GM12878 (cell line): Measurements from ENCODE around the gene MAFF. TPM values are rescaled to one million over a fixed set of nuclear protein-coding genes. Genes with fewer than 3 reads are reported as not detected.
"Not testable (repeated sequence)": the region's sequence is repeated elsewhere in the genome, so short reads cannot be mapped to it uniquely, and the experiment has no call there.

ENCODE experiments used
- ATAC-seq: fragments of 200-7000 bp; cut with Tn5 transposase; 3 replicates; pipeline ENCODE4 v1.9.1; 2020; ENCODE audit warnings: mild to moderate bottlenecking, moderate library complexity
- BruUV-seq: library from RNA; stranded (reverse); fragments of 400-500 nt; replicated peaks from 2 replicates; lab custom pipeline; 2021; lab: Mats Ljungman, UMichigan
- CTCF ChIA-PET: fragments of 300-600 bp; sonication (Branson Sonifier 250); formaldehyde crosslinking; extraction: SDS; loops from one replicate; lab custom pipeline; 2021; ENCODE audit warnings: inconsistent platforms; lab: Yijun Ruan, JAX
- POLR2A ChIA-PET: fragments of 350-600 bp; formaldehyde crosslinking; extraction: SDS; loops from one replicate; lab custom pipeline; 2021; ENCODE audit warnings: inconsistent platforms; lab: Charles Lee
- RAD21 ChIA-PET: fragments of 300-600 bp; sonication (Branson Sonifier 250); formaldehyde crosslinking; loops from one replicate; lab custom pipeline; 2023; ENCODE audit warnings: antibody characterized with exemption; ENCODE audit not compliant: unreplicated experiment; lab: Charles Lee
- SMC1A ChIA-PET: fragments of 300-600 bp; sonication (Branson Sonifier 250); formaldehyde crosslinking; loops from one replicate; lab custom pipeline; 2023; ENCODE audit not compliant: unreplicated experiment, uncharacterized antibody; lab: Charles Lee
- DNase-seq: peaks from one replicate; pipeline ENCODE4 v3.0.0-alpha.2; 2011; ENCODE audit warnings: low read depth, low spot score
- FAIRE-seq: peaks from 3 replicates; lab custom pipeline; 2011; peaks lifted over from hg19 to GRCh38; lab: Jason Lieb, UNC
- H2AFZ ChIP-seq: 2 replicates; pipeline ENCODE4 v1.6.0; 2011; ENCODE audit warnings: low read depth, low read length, control low read depth; ENCODE audit not compliant: control insufficient read depth
- H3K27ac ChIP-seq: 2 replicates; pipeline ENCODE4 v1.5.1; 2011; ENCODE audit warnings: control low read depth; ENCODE audit not compliant: control insufficient read depth, insufficient read depth
- H3K27me3 ChIP-seq, 2 experiments: replicated peaks in 1 of 2; 2 replicates each; pipeline versions ENCODE4 v1.6.0 to v1.6.1; 2011; ENCODE audit warnings: low read length in 1 of 2; ENCODE audit not compliant: control insufficient read depth in 2 of 2, insufficient read depth in 2 of 2
- H3K36me3 ChIP-seq, 2 experiments: 2 replicates each; pipeline ENCODE4 v1.5.1; 2011; ENCODE audit warnings: low read length in 1 of 2; ENCODE audit not compliant: control insufficient read depth in 2 of 2, insufficient read depth in 2 of 2
- H3K4me1 ChIP-seq: 2 replicates; pipeline ENCODE4 v1.6.1; 2011; ENCODE audit warnings: mild to moderate bottlenecking, low read length, moderate library complexity, mixed read lengths; ENCODE audit not compliant: control insufficient read depth, insufficient read depth
- H3K4me2 ChIP-seq: 2 replicates; pipeline ENCODE4 v1.6.0; 2011; ENCODE audit warnings: control low read depth; ENCODE audit not compliant: control insufficient read depth, insufficient read depth
- H3K4me3 ChIP-seq: fragments of 200-600 bp; sonication (generic); 2 replicates; pipeline ENCODE4 v1.5.1; 2016
- H3K79me2 ChIP-seq: 2 replicates; pipeline ENCODE4 v1.6.0; 2011; ENCODE audit warnings: low read length; ENCODE audit not compliant: control insufficient read depth, insufficient read depth
- H3K9ac ChIP-seq: 2 replicates; pipeline ENCODE4 v1.8.0; 2011; ENCODE audit warnings: low read length, control low read depth, mixed read lengths; ENCODE audit not compliant: control insufficient read depth, insufficient read depth
- H3K9me3 ChIP-seq: replicated peaks from 3 replicates; pipeline ENCODE4 v1.5.1; 2011; ENCODE audit warnings: mild to moderate bottlenecking, low read length; ENCODE audit not compliant: control insufficient read depth, insufficient read depth
- H4K20me1 ChIP-seq: 2 replicates; pipeline ENCODE4 v1.6.0; 2011; ENCODE audit not compliant: control insufficient read depth, insufficient read depth
- BHLHE40 ChIP-seq, 2 experiments: fragments of 450-650 bp in 1 of 2; IDR thresholded peaks; 2 replicates each; pipeline ENCODE4 v1.6.1; 2011 to 2017; ENCODE audit warnings: low read depth in 2 of 2, borderline replicate concordance in 1 of 2, improper control_type of control experiment in 1 of 2, low read length in 1 of 2, mild to moderate bottlenecking in 1 of 2
- HDAC6 ChIP-seq: fragments of 200-600 bp; sonication (generic); IDR thresholded peaks from one replicate; pipeline ENCODE4 v1.8.0; 2017; ENCODE audit warnings: antibody characterized with exemption; ENCODE audit not compliant: unreplicated experiment
- IKZF1 ChIP-seq: fragments of 450-650 bp; conservative IDR thresholded peaks from 2 replicates; pipeline ENCODE4 v1.6.1; 2017; ENCODE audit warnings: antibody characterized with exemption, mild to moderate bottlenecking
- NR2F1 ChIP-seq: fragments of 450-650 bp; conservative IDR thresholded peaks from 2 replicates; pipeline ENCODE4 v1.6.1; 2017; ENCODE audit warnings: mild to moderate bottlenecking
- POLR2A ChIP-seq: IDR thresholded peaks from 2 replicates; pipeline ENCODE4 v1.6.1; 2011; ENCODE audit warnings: low read depth, mild to moderate bottlenecking, low read length
- RAD51 ChIP-seq: fragments of 450-650 bp; IDR thresholded peaks from 2 replicates; pipeline ENCODE4 v1.6.1; 2016; ENCODE audit warnings: moderate library complexity, mild to moderate bottlenecking, inconsistent platforms
- RCOR1 ChIP-seq: conservative IDR thresholded peaks from 2 replicates; pipeline ENCODE4 v1.6.1; 2012; ENCODE audit warnings: low read depth, low read length, improper control_type of control experiment
- TCF12 ChIP-seq: IDR thresholded peaks from 2 replicates; pipeline ENCODE4 v1.6.1; 2011; ENCODE audit warnings: low read depth, mild to moderate bottlenecking, low read length
- USF2 ChIP-seq: IDR thresholded peaks from 2 replicates; pipeline ENCODE4 v1.6.1; 2011; ENCODE audit warnings: low read depth, low read length, improper control_type of control experiment, borderline replicate concordance
- ZNF384 ChIP-seq: IDR thresholded peaks from 2 replicates; pipeline ENCODE4 v1.6.1; 2012; ENCODE audit warnings: low read depth, mild to moderate bottlenecking, low read length, improper control_type of control experiment, borderline replicate concordance
- WGBS: methylation state at CpG from one replicate; pipeline ENCODE4 v1.1.6; 2016; ENCODE audit warnings: low lambda C conversion rate; ENCODE audit not compliant: insufficient replicate concordance, insufficient coverage; ENCODE audit errors: missing lambda C conversion rate; 5-methylcytosine and 5-hydroxymethylcytosine counted together
- in situ Hi-C: fragments of 300-500 bp; cut with MboI; formaldehyde crosslinking; loops from 9 replicates; pipeline ENCODE4 v1.14.3; 2018; ENCODE audit warnings: mixed read lengths
- intact Hi-C: fragments of 100-400 bp; cut with micrococcal nuclease; formaldehyde crosslinking; loops from one replicate; pipeline ENCODE4 v1.14.2; 2022; ENCODE audit not compliant: unreplicated experiment
- polyA plus RNA-seq, 11 experiments: library from polyadenylated mRNA; depleted of rRNA in 4 of 11; unstranded in 6 of 11; stranded (reverse) in 5 of 11; fragments of >200 nt; fragmentation: Nextera tagmentation in 4 of 11; fragmentation: Illumina TruSeq in 1 of 11; extraction: Ambion mirVana in 4 of 11; extraction: Trizol in 1 of 11; gene quantifications; 1 replicate in 1 of 11; 2 replicates in 10 of 11; pipeline versions ENCODE4 v1.2.1 to v1.2.3, GENCODE V29; 2011 to 2016; ENCODE audit warnings: inconsistent platforms in 2 of 11, missing spikeins in 2 of 11, low read depth in 1 of 11
- total RNA-seq, 4 experiments: library from RNA; depleted of rRNA in 3 of 4; stranded (reverse); fragments of >200 nt in 3 of 4; fragmentation: Illumina TruSeq in 1 of 4; extraction: Trizol in 1 of 4; gene quantifications; 2 replicates each; pipeline versions ENCODE4 v1.2.1 to v1.2.3, GENCODE V29; 2013 to 2021

The MAFF gene
- total and polyA plus RNA-seq, 10 of the 15 experiments (the other 5 are each of a cell fraction or from before 2014, with no cell fraction given) = 0.22 to 2.3 (median 0.81) TPM; not detected in 1

GRCh38 chr22:38176170-38176741, 25.5 kb upstream of the MAFF start (continued):
- TF ChIP-seq BHLHE40 (IDR thresholded peaks at IDR 0.05; ENCODE audit: borderline replicate concordance in 1 of 2, low read depth in 2 of 2, low read length in 1 of 2) (peak in 1 of 2 experiments; percentile 76; a peak in 2 of 4 replicates), TCF12 (peak; percentile 97), RAD51 (peak; percentile 43; the same call in 1 of the 2 replicates), HDAC6 (no peak), USF2 (no peak; the same call in 1 of the 2 replicates), RCOR1 (no peak)

GRCh38 chr22:38177044-38177443, 24.8 kb upstream of the MAFF start:
- ATAC-seq = 0 out of 3 replicates have a peak, but pooled peaks have one; percentile 6
- WGBS = 89% methylated on average over 4 of the region's 4 CpGs
- Histone ChIP-seq H3K4me2 (peak overlapping the region; percentile 83; the same call in 1 of the 2 replicates), H4K20me1 (no peaks in the 10 kb centered on the region), H3K27me3 (no peaks in the 10 kb centered on the region)
- no peak for FAIRE-seq
- intact Hi-C loops = loop anchor here (5.0 kb wide), 1 partner anchor 35 kb away; no protein-coding TSS in a partner anchor
- TF ChIP-seq IKZF1 = peak; percentile 4; the same call in 1 of the 2 replicates
- peak; percentile 5; the same call in 1 of the 2 replicates for TF ChIP-seq NR2F1
- peak; percentile 10; the same call in 1 of the 2 replicates for TF ChIP-seq ZNF384
- TF ChIP-seq POLR2A = no peak
- TF ChIP-seq, all 136 proteins: peak for 3
- ChIA-PET SMC1A (interaction anchor here (0.6 to 2.1 kb wide), 5 partner anchors 10 to 83 kb away, joined by 3 to 9 read pairs (median 5); no protein-coding TSS in a partner anchor), RAD21 (interaction anchor here (0.9 to 2.1 kb wide), 4 partner anchors 15 to 128 kb away, joined by 3 to 7 read pairs (median 4); no protein-coding TSS in a partner anchor), CTCF (interaction anchor here (5.1 kb wide), 1 partner anchor 26 kb away, joined by 23 read pairs; the partner anchor contains the start of gene MAFF), POLR2A (interaction anchor here (0.5 to 6.3 kb wide), 8 partner anchors 20 to 724 kb away, joined by 3 to 69 read pairs (median 4); partner anchors contain the start of genes LGALS2 and MAFF)
- H2AFZ ChIP-seq = no peak overlapping the region
- peak overlapping the region; percentile 87 for H3K27ac ChIP-seq
- no peak overlapping the region for H3K4me3 ChIP-seq
- H3K9ac ChIP-seq = peak overlapping the region; percentile 62; the same call in 1 of the 2 replicates
- H3K79me2 ChIP-seq = peaks cover 28% of the 10 kb centered on the region
- in situ Hi-C loops = no loop called here
- DNase-seq = no peak
- peaks cover 52% of the 10 kb centered on the region for H3K4me1 ChIP-seq
- no peaks in the 10 kb centered on the region for H3K9me3 ChIP-seq
- no peaks in the 10 kb centered on the region for H3K36me3 ChIP-seq
- no TSS peak for BruUV-seq

- in situ Hi-C loops, H2AFZ ChIP-seq, FAIRE-seq, BruUV-seq, H3K4me2 ChIP-seq, H3K36me3 ChIP-seq, H4K20me1 ChIP-seq, DNase-seq, ATAC-seq, H3K9ac ChIP-seq, H3K4me3 ChIP-seq, H3K9me3 ChIP-seq, H3K27me3 ChIP-seq: not testable (repeated sequence)
- ChIA-PET SMC1A (interaction anchor here (2.1 to 2.4 kb wide), 2 partner anchors 30 to 37 kb away, joined by 9 read pairs; no protein-coding TSS in a partner anchor), CTCF (interaction anchor here (5.1 kb wide), 1 partner anchor 26 kb away, joined by 23 read pairs; the partner anchor contains the start of gene MAFF), POLR2A (interaction anchor here (0.7 to 6.3 kb wide), 4 partner anchors 22 to 724 kb away, joined by 3 to 69 read pairs (median 4); partner anchors contain the start of gene MAFF), RAD21 (interaction anchor here (2.1 to 2.3 kb wide), 2 partner anchors 42 to 83 kb away, joined by 7 to 9 read pairs; no protein-coding TSS in a partner anchor)
- Histone ChIP-seq H3K79me2 (peaks cover 28% of the 10 kb centered on the region), H3K27ac (peak overlapping the region; percentile 35; the same call in 1 of the 2 replicates), H3K4me1 (peaks cover 52% of the 10 kb centered on the region)
- WGBS = 78% methylated on average over 5 of the region's 9 CpGs
- intact Hi-C loops = loop anchor here (5.0 kb wide), 1 partner anchor 35 kb away; no protein-coding TSS in a partner anchor
Measured at GRCh38 chr22:38177571-38177925, 24.2 kb upstream of the MAFF start.
